Measurements from ENCODE around the gene EXOC3L1. TPM values are rescaled to one million over a fixed set of nuclear protein-coding genes. Genes with fewer than 3 reads are reported as not detected.

The EXOC3L1 gene
- total and polyA plus RNA-seq, 2 of the 13 experiments (the other 11 are each of a cell fraction or from before 2014, with no cell fraction given): 0.12 TPM; not detected in 1

DNA sequence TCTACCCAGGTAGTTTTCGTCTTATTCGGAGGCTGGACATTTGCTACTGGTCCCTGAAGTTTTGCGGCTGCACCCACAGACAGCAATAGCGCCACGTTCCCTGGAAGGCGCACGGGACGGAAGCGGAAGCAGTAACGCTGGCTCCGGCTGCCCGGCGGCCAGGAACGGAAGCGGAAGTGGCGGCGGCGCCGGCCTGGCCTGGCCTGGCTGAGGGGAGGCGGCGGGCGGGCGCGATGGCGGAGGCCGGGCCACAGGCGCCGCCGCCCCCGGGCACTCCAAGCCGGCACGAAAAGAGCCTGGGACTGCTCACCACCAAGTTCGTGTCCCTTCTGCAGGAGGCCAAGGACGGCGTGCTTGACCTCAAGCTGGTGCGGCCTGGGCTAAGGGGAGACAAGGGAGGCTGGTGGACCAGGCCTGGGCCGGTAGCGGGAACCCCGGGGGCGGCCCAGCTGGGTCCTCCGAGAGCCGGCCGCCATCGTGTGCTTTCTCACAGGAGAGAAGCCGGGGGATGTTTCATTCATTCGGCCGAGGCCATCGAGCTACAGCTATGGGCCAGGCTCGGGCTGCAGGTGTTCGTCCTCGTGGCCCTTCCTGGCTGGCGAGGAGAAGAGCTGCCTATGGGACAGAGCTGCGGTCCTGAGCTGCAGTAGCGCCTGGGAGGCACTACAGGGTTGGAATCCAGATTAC, 2.2 kb upstream of the EXOC3L1 start, which contains the start of gene E2F4 (continued):
- TF ChIP-seq MAF1 (CRISPR knock-in tag; IDR thresholded peaks at IDR 0.05; ENCODE audit: borderline replicate concordance): 0 out of 2 replicates have a peak, but pooled peaks have one; percentile 78
- TF ChIP-seq POGZ (CRISPR knock-in tag; IDR thresholded peaks at IDR 0.05): peak; percentile 83
- TF ChIP-seq ZNF24 (IDR thresholded peaks at IDR 0.05): no peak
- TF ChIP-seq MAFF (IDR thresholded peaks at IDR 0.05; ENCODE audit: low read depth, low read length): 0 out of 2 replicates have a peak, but pooled peaks have one; percentile 1
- TF ChIP-seq, protein P1, sequence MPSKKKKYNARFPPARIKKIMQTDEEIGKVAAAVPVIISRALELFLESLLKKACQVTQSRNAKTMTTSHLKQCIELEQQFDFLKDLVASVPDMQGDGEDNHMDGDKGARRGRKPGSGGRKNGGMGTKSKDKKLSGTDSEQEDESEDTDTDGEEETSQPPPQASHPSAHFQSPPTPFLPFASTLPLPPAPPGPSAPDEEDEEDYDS (CRISPR knock-in tag; IDR thresholded peaks at IDR 0.05): peak; percentile 65
- peak; percentile 74; the same call in 1 of the 2 replicates for TF ChIP-seq RFXAP (CRISPR knock-in tag; IDR thresholded peaks at IDR 0.05; ENCODE audit: borderline replicate concordance)
- TF ChIP-seq ETV5 (CRISPR knock-in tag; IDR thresholded peaks at IDR 0.05; ENCODE audit: borderline replicate concordance): peak; percentile 92
- TF ChIP-seq FLYWCH1 (CRISPR knock-in tag; IDR thresholded peaks at IDR 0.05): no peak
- TF ChIP-seq YEATS4 (CRISPR knock-in tag; IDR thresholded peaks at IDR 0.05; ENCODE audit: borderline replicate concordance): peak; percentile 83
- TF ChIP-seq, protein P2, sequence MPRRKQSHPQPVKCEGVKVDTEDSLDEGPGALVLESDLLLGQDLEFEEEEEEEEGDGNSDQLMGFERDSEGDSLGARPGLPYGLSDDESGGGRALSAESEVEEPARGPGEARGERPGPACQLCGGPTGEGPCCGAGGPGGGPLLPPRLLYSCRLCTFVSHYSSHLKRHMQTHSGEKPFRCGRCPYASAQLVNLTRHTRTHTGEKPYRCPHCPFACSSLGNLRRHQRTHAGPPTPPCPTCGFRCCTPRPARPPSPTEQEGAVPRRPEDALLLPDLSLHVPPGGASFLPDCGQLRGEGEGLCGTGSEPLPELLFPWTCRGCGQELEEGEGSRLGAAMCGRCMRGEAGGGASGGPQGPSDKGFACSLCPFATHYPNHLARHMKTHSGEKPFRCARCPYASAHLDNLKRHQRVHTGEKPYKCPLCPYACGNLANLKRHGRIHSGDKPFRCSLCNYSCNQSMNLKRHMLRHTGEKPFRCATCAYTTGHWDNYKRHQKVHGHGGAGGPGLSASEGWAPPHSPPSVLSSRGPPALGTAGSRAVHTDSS (CRISPR knock-in tag; conservative IDR thresholded peaks at IDR 0.05): no peak; the same call in 1 of the 2 replicates
- no peak for TF ChIP-seq TOE1 (CRISPR knock-in tag; IDR thresholded peaks at IDR 0.05)
- TF ChIP-seq, protein P3, sequence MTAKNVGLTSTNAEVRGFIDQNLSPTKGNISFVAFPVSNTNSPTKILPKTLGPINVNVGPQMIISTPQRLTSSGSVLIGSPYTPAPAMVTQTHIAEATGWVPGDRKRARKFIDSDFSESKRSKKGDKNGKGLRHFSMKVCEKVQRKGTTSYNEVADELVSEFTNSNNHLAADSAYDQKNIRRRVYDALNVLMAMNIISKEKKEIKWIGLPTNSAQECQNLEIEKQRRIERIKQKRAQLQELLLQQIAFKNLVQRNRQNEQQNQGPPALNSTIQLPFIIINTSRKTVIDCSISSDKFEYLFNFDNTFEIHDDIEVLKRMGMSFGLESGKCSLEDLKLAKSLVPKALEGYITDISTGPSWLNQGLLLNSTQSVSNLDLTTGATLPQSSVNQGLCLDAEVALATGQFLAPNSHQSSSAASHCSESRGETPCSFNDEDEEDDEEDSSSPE (CRISPR knock-in tag; IDR thresholded peaks at IDR 0.05): peak; percentile 58
- TF ChIP-seq POLR2AphosphoS5 (IDR thresholded peaks at IDR 0.05; ENCODE audit: low read depth, low read length): peak; percentile 55
- no peak for TF ChIP-seq ZFP1 (CRISPR knock-in tag; IDR thresholded peaks at IDR 0.05)
- TF ChIP-seq, protein P4, sequence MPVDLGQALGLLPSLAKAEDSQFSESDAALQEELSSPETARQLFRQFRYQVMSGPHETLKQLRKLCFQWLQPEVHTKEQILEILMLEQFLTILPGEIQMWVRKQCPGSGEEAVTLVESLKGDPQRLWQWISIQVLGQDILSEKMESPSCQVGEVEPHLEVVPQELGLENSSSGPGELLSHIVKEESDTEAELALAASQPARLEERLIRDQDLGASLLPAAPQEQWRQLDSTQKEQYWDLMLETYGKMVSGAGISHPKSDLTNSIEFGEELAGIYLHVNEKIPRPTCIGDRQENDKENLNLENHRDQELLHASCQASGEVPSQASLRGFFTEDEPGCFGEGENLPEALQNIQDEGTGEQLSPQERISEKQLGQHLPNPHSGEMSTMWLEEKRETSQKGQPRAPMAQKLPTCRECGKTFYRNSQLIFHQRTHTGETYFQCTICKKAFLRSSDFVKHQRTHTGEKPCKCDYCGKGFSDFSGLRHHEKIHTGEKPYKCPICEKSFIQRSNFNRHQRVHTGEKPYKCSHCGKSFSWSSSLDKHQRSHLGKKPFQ (CRISPR knock-in tag; IDR thresholded peaks at IDR 0.05; ENCODE audit: insufficient replicate concordance): peak; percentile 58
- no peak for TF ChIP-seq PAWR (CRISPR knock-in tag; IDR thresholded peaks at IDR 0.05; ENCODE audit: borderline replicate concordance)
- no peak for TF ChIP-seq ZNF720 (CRISPR knock-in tag; IDR thresholded peaks at IDR 0.05)
- TF ChIP-seq ZNF136 (CRISPR knock-in tag; IDR thresholded peaks at IDR 0.05; ENCODE audit: low read depth): 0 out of 2 replicates have a peak, but pooled peaks have one; percentile 35
- TF ChIP-seq CAMTA2 (CRISPR knock-in tag; IDR thresholded peaks at IDR 0.05; ENCODE audit: borderline replicate concordance): no peak
- TF ChIP-seq, protein P5, sequence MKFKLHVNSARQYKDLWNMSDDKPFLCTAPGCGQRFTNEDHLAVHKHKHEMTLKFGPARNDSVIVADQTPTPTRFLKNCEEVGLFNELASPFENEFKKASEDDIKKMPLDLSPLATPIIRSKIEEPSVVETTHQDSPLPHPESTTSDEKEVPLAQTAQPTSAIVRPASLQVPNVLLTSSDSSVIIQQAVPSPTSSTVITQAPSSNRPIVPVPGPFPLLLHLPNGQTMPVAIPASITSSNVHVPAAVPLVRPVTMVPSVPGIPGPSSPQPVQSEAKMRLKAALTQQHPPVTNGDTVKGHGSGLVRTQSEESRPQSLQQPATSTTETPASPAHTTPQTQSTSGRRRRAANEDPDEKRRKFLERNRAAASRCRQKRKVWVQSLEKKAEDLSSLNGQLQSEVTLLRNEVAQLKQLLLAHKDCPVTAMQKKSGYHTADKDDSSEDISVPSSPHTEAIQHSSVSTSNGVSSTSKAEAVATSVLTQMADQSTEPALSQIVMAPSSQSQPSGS (CRISPR knock-in tag; IDR thresholded peaks at IDR 0.05): peak; percentile 82; the same call in 1 of the 2 replicates
- TF ChIP-seq, protein P6, sequence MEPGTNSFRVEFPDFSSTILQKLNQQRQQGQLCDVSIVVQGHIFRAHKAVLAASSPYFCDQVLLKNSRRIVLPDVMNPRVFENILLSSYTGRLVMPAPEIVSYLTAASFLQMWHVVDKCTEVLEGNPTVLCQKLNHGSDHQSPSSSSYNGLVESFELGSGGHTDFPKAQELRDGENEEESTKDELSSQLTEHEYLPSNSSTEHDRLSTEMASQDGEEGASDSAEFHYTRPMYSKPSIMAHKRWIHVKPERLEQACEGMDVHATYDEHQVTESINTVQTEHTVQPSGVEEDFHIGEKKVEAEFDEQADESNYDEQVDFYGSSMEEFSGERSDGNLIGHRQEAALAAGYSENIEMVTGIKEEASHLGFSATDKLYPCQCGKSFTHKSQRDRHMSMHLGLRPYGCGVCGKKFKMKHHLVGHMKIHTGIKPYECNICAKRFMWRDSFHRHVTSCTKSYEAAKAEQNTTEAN (CRISPR knock-in tag; conservative IDR thresholded peaks at IDR 0.05): peak; percentile 87; the same call in 1 of the 2 replicates
- no peak for TF ChIP-seq ZBTB7A (CRISPR knock-in tag; IDR thresholded peaks at IDR 0.05)
- no peak for TF ChIP-seq ZNF460 (CRISPR knock-in tag; IDR thresholded peaks at IDR 0.05; ENCODE audit: borderline replicate concordance)

All from HepG2 (cell line).